CD4-positive, alpha-beta T cell treated with Interleukin-21 for 1 hour (primary cell): ENCODE measurements around the gene GHRL.

Source experiments
- DNase-seq: peaks from one replicate; pipeline ENCODE4 v3.0.0-alpha.2; 2020

The GHRL gene

GRCh38 chr3:10238345-10239183 is 54.2 kb downstream of the GHRL start:
- DNase-seq: peak; percentile 50
